Lower lobe of right lung (tissue), 2 donors: Measurements from ENCODE around the gene AK4. TPM values are rescaled to one million over a fixed set of nuclear protein-coding genes. Genes with fewer than 3 reads are reported as not detected.

ENCODE experiments used
- ATAC-seq, 2 donors: fragments of 200-7000 bp; cut with Tn5 transposase; one replicate each; pipeline ENCODE4 v1.9.1; 2020 to 2022; ENCODE audit warnings: mild to moderate bottlenecking in 2 of 2, moderate library complexity in 2 of 2
- DNase-seq: peaks from one replicate; pipeline ENCODE4 v3.0.0-alpha.2; 2020
- H3K27ac ChIP-seq: fragments of 200-600 bp; one replicate; pipeline ENCODE4 v1.8.0; 2022
- H3K27me3 ChIP-seq: fragments of 200-600 bp; one replicate; pipeline ENCODE4 v1.8.0; 2022; ENCODE audit warnings: low read depth
- H3K36me3 ChIP-seq: fragments of 200-600 bp; one replicate; pipeline ENCODE4 v1.8.0; 2022; ENCODE audit warnings: mild to moderate bottlenecking
- H3K4me1 ChIP-seq: fragments of 200-600 bp; one replicate; pipeline ENCODE4 v1.8.0; 2022
- H3K4me3 ChIP-seq: fragments of 200-600 bp; one replicate; pipeline ENCODE4 v1.8.0; 2022; ENCODE audit warnings: mild to moderate bottlenecking
- H3K9me3 ChIP-seq: fragments of 200-600 bp; one replicate; pipeline ENCODE4 v1.8.0; 2022
- CTCF ChIP-seq: fragments of 200-600 bp; IDR thresholded peaks from one replicate; pipeline ENCODE4 v1.8.0; 2022; ENCODE audit warnings: antibody characterized with exemption, mild to moderate bottlenecking
- intact Hi-C: fragments of 100-400 bp; cut with DNase I; formaldehyde crosslinking; loops from one replicate; pipeline ENCODE4 v1.11.0; 2022
- total RNA-seq: library from RNA; stranded (reverse); fragmentation: NEBNext Ultra II Directional; extraction: Animal tissue kit (Norgen Biotek cat#: 25700); gene quantifications from one replicate; pipeline ENCODE4 v1.2.1, GENCODE V29; 2021
- donor health status: DM: no; HTN: yes; CAD: no; lungs with severe emphysema.

AK4 gene
- total RNA-seq, 1 donor from 2014 or later: 7.0 TPM

- no peak for ATAC-seq
- intact Hi-C loops: loop anchor here (10.0 kb wide), 1 partner anchor 134 kb away; no protein-coding TSS in a partner anchor
Observed at GRCh38 chr1:65208563-65208973, 60.6 kb downstream of the AK4 start.

GRCh38 chr1:65209005-65209885 is 61.2 kb downstream of the AK4 start:
- H3K36me3 ChIP-seq: no peaks in the 10 kb centered on the region
- no peak for DNase-seq
- peak; percentile 71 for TF ChIP-seq CTCF
- H3K9me3 ChIP-seq: no peaks in the 10 kb centered on the region
- H3K4me1 ChIP-seq: no peaks in the 10 kb centered on the region
- H3K27me3 ChIP-seq: no peaks in the 10 kb centered on the region
- intact Hi-C loops: loop anchor here (10.0 kb wide), 1 partner anchor 134 kb away; no protein-coding TSS in a partner anchor
- no peak overlapping the region for H3K4me3 ChIP-seq
- peak; percentile 52 to 76 for ATAC-seq
- no peak overlapping the region for H3K27ac ChIP-seq

More at GRCh38 chr1:65208563-65208973, 60.6 kb downstream of the AK4 start:
- DNase-seq: no peak
- Histone ChIP-seq H3K9me3 (no peaks in the 10 kb centered on the region), H3K4me3 (no peak overlapping the region), H3K36me3 (no peaks in the 10 kb centered on the region), H3K27ac (no peak overlapping the region), H3K4me1 (no peaks in the 10 kb centered on the region), H3K27me3 (no peaks in the 10 kb centered on the region)
- no peak for TF ChIP-seq CTCF

- Histone ChIP-seq H3K27me3 (no peaks in the 10 kb centered on the region), H3K4me3 (no peak overlapping the region), H3K36me3 (no peaks in the 10 kb centered on the region), H3K9me3 (no peaks in the 10 kb centered on the region), H3K27ac (no peak overlapping the region), H3K4me1 (no peaks in the 10 kb centered on the region)
- no peak for DNase-seq
- ATAC-seq: no peak
- TF ChIP-seq CTCF: no peak
- intact Hi-C loops: no loop called here
Observed at GRCh38 chr1:65210325-65210724, 62.3 kb downstream of the AK4 start.

- no peak overlapping the region for H3K27ac ChIP-seq
- no peaks in the 10 kb centered on the region for H3K9me3 ChIP-seq
- no peak overlapping the region for H3K4me3 ChIP-seq
- ATAC-seq (no peak), DNase-seq (no peak)
- no peaks in the 10 kb centered on the region for H3K4me1 ChIP-seq
- intact Hi-C loops: no loop called here
- no peaks in the 10 kb centered on the region for H3K36me3 ChIP-seq
- no peak for TF ChIP-seq CTCF
- no peaks in the 10 kb centered on the region for H3K27me3 ChIP-seq
Observed at GRCh38 chr1:65211331-65211730, 63.3 kb downstream of the AK4 start.

- TF ChIP-seq CTCF: no peak
- Histone ChIP-seq H3K27me3 (no peaks in the 10 kb centered on the region), H3K9me3 (no peaks in the 10 kb centered on the region), H3K27ac (no peak overlapping the region), H3K36me3 (no peaks in the 10 kb centered on the region), H3K4me3 (no peak overlapping the region), H3K4me1 (no peaks in the 10 kb centered on the region)
- DNase-seq (no peak), ATAC-seq (no peak)
- intact Hi-C loops: no loop called here
Observed at GRCh38 chr1:65213271-65214023, 65.4 kb downstream of the AK4 start.
